Activated T-cell treated with anti-CD3 and anti-CD28 coated beads, Interleukin-2, amount 50 U/mL, for 72 hours (primary cell): Measurements from ENCODE around the gene ISCA1. TPM values are rescaled to one million over a fixed set of nuclear protein-coding genes. Genes with fewer than 3 reads are reported as not detected.
"Not testable (repeated sequence)": the region's sequence is repeated elsewhere in the genome, so short reads cannot be mapped to it uniquely, and the experiment has no call there.

Source experiments
- ATAC-seq, 2 donors: fragments of 150-1000 bp; cut with Tn5 transposase; replicated peaks in 1 of 2; 2 replicates each; pipeline ENCODE4 v1.10.0; 2021; ENCODE audit warnings: moderate library complexity in 2 of 2, mild to moderate bottlenecking in 1 of 2
- DNase-seq, 2 donors: peaks; one replicate each; pipeline ENCODE4 v3.0.0; 2021 to 2022; ENCODE audit warnings: mixed read lengths in 1 of 2
- H3K27ac Mint-ChIP-seq: one replicate; pipeline ENCODE4 v1.8.0; 2022; ENCODE audit warnings: mild to moderate bottlenecking, moderate library complexity, mixed read lengths
- H3K27me3 Mint-ChIP-seq: one replicate; pipeline ENCODE4 v1.8.0; 2022; ENCODE audit warnings: low read depth, mixed read lengths
- H3K36me3 Mint-ChIP-seq, 2 donors: one replicate each; pipeline ENCODE4 v1.8.0; 2022; ENCODE audit warnings: mixed read lengths in 2 of 2, mild to moderate bottlenecking in 1 of 2; ENCODE audit not compliant: insufficient read depth in 2 of 2
- H3K4me1 Mint-ChIP-seq: one replicate; pipeline ENCODE4 v1.8.0; 2022; ENCODE audit warnings: low read depth, mixed read lengths
- H3K4me3 Mint-ChIP-seq, 2 donors: one replicate each; pipeline ENCODE4 v1.8.0; 2022; ENCODE audit warnings: mild to moderate bottlenecking in 2 of 2, mixed read lengths in 2 of 2, moderate library complexity in 2 of 2
- H3K9me3 Mint-ChIP-seq, 2 donors: one replicate each; pipeline ENCODE4 v1.8.0; 2022; ENCODE audit warnings: mixed read lengths in 2 of 2
- total RNA-seq, 2 donors: library from RNA; stranded (reverse); gene quantifications; one replicate each; pipeline ENCODE4 v1.2.3, GENCODE V29; 2022

Gene ISCA1
- total RNA-seq, 2 donors from 2014 or later, result 21.7 to 24.1 TPM

GRCh38 chr9:86304236-86304730, 21.9 kb upstream of the ISCA1 start:
- peak overlapping the region; percentile 100 for H3K27ac Mint-ChIP-seq
- no peak for ATAC-seq
- H3K36me3 Mint-ChIP-seq, result peaks cover 10 to 39% of the 10 kb centered on the region in 2 donors
- no peaks in the 10 kb centered on the region for H3K27me3 Mint-ChIP-seq
- DNase-seq, result no peak
- peaks cover 36% of the 10 kb centered on the region for H3K4me1 Mint-ChIP-seq
- H3K9me3 Mint-ChIP-seq, result no peaks in the 10 kb centered on the region
- H3K4me3 Mint-ChIP-seq, result peak overlapping the region; percentile 49 to 72

DNA sequence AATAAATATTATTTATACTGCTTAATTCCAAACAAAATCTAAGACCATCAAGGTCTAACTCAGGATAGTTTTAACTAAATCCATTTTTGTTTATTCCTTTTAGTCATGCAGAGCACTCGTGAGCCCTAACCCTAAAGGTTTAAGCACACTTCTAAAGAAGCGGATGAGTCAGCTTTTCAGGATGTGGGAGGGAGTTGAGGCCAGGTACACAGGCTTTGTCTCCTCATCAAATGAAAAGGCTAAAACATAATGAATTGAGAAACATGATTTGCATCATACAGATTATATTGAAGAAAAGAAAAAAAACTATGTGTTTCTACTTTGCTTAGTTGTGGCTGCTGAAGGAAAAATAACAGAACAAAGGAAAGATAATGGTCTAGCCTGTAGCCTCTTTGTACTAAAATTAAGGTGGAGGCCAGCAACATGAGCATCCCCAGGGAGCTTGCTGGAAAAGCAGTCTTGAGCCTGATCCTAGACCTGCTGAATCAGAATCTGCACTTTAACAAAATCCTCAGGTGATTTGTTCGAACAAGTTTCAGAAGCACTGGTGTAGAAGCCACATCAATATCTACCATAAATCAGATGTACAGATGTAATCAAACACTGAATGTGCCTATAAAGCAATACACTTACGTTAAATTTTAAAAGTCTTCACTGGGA, 21.1 kb upstream of the ISCA1 start:
- Mint-ChIP-seq H3K36me3 (peaks cover 10 to 40% of the 10 kb centered on the region in 2 donors), H3K9me3 (no peaks in the 10 kb centered on the region), H3K27me3 (no peaks in the 10 kb centered on the region), H3K27ac (peak overlapping the region; percentile 100), H3K4me3 (peak overlapping the region; percentile 72 to 89), H3K4me1 (peaks cover 40% of the 10 kb centered on the region)
- ATAC-seq (peak; percentile 99 to 100), DNase-seq (peak; percentile 56 to 71)

DNA sequence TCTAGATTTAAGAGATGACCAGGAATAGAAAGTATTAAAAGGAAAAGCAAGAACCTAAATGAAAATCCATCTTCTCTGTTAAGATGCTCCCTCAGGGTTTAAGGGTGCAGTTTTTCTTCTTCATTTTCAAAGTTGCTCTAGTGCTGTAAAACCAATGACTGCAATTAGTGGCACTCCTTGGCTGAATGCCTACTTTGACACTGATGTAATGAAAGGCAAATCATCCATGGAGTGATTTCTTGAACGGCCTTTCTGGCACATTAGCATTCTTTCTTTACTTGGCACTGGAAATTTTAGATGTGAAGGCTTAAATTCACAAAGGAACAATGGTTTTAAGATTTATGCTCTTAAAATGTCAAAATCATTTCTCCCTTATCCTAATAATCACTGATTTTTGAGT, 19.3 kb upstream of the ISCA1 start:
- no peaks in the 10 kb centered on the region for H3K9me3 Mint-ChIP-seq
- ATAC-seq (no peak), DNase-seq (no peak)
- peak overlapping the region; percentile 90 for H3K27ac Mint-ChIP-seq
- peak overlapping the region in 1 of 2 donors; percentile 39 for H3K4me3 Mint-ChIP-seq
- H3K27me3 Mint-ChIP-seq, result no peaks in the 10 kb centered on the region
- peaks cover 40% of the 10 kb centered on the region for H3K4me1 Mint-ChIP-seq
- peaks cover 13 to 40% of the 10 kb centered on the region in 2 donors for H3K36me3 Mint-ChIP-seq

DNA sequence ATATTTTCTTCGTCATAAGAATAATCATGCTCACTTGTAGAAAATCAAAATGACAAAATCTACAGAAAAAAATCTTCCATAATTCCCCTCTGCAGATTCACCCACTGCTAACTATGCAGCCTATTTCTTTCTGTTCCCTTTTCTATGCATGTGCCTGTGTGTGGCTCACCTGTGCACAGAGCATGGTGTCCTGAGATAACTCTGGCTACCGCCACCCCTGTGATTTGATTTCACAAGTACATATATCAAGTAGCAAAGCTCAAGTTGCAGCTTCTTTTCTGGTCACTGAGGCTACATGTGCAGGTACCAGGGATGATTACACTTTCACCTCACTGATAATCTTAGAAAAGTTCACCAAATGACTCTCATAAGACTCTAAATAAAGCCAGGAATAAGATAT, 18.4 kb upstream of the ISCA1 start:
- H3K27ac Mint-ChIP-seq, result peak overlapping the region; percentile 87
- H3K4me1 Mint-ChIP-seq, result peaks cover 38% of the 10 kb centered on the region
- H3K36me3 Mint-ChIP-seq, result peaks cover 13 to 37% of the 10 kb centered on the region in 2 donors
- H3K27me3 Mint-ChIP-seq, result no peaks in the 10 kb centered on the region
- no peaks in the 10 kb centered on the region for H3K9me3 Mint-ChIP-seq
- DNase-seq (no peak), ATAC-seq (no peak)
- H3K4me3 Mint-ChIP-seq, result no peak overlapping the region

DNA sequence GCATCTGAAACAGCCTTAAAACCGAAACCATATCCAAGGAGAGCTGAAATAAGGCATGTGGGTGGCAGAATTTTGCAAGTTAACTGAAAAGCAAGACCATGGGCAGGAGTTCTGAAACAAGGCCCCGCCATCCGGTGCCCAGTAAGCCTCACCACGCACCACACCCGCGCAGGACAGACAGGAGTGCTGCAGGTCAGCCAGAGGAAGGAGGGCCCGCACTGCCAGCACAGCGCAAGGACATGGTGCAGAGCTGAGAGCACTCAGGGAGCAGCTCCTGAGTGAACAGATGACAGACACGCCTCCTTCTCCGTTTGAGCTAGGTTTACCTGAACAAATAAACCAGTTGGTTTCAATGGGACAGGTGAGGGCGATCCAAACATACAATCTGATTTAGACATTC, 16.5 kb upstream of the ISCA1 start:
- Mint-ChIP-seq H3K4me3 (no peak overlapping the region), H3K9me3 (no peaks in the 10 kb centered on the region), H3K4me1 (peaks cover 24% of the 10 kb centered on the region), H3K27me3 (no peaks in the 10 kb centered on the region), H3K27ac (peak overlapping the region; percentile 73), H3K36me3 (peaks cover 13 to 33% of the 10 kb centered on the region in 2 donors)
- ATAC-seq, result no peak
- no peak for DNase-seq

DNA sequence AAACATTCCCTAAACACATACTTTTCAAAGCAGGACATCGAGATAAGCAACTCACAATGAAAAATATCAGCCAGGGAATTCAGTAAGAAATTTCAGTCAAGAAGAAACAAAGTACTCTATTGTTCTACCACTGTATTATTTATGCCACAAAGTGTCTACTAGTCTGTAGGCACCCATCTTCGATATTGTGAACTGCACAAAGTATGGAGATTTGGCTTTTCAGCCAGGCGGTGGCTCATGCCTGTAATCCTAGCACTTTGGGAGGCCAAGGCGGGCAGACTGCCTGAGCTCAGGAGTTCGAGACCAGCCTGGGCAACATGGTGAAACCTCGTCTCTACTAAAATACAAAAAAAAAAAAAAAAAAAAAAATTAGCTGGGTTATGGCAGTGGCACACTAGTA, 8.0 kb upstream of the ISCA1 start:
- H3K36me3 Mint-ChIP-seq, H3K27ac Mint-ChIP-seq, H3K9me3 Mint-ChIP-seq, ATAC-seq, H3K27me3 Mint-ChIP-seq, DNase-seq, H3K4me3 Mint-ChIP-seq: not testable (repeated sequence)
- peaks cover 14% of the 10 kb centered on the region for H3K4me1 Mint-ChIP-seq

- peaks cover 12% of the 10 kb centered on the region for H3K4me1 Mint-ChIP-seq
- H3K27me3 Mint-ChIP-seq, result no peaks in the 10 kb centered on the region
- no peaks in the 10 kb centered on the region for H3K9me3 Mint-ChIP-seq
- peak overlapping the region; percentile 89 for H3K27ac Mint-ChIP-seq
- peaks cover 0 to 5% of the 10 kb centered on the region in 2 donors for H3K36me3 Mint-ChIP-seq
- H3K4me3 Mint-ChIP-seq, result no peak overlapping the region
- DNase-seq, result no peak
- ATAC-seq, result no peak
These were observed 6.3 kb upstream of the ISCA1 start for GRCh38 chr9:86288499-86289198.

DNA sequence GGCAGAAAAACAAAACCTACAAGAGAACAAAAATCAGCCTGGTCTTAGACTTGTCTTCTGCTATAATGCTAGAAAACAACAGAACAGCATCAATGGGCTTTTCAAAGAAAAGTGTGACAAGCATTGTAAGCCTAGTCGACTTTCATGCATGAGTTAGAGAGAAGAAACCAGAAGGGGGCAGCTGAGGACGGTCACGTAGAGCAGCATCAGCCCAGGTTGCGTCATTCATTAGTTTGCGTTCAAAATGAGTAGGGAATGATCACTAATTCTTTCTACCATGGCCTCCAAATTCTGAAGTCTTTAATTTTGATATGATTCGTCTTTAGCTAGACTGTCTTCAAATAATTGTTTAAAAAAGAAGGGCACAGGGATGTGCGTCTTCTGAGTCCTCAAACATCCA, 4.7 kb upstream of the ISCA1 start:
- Mint-ChIP-seq H3K27me3 (no peaks in the 10 kb centered on the region), H3K4me3 (no peak overlapping the region), H3K4me1 (peaks cover 22% of the 10 kb centered on the region), H3K9me3 (no peaks in the 10 kb centered on the region), H3K36me3 (peaks cover 0 to 5% of the 10 kb centered on the region in 2 donors), H3K27ac (no peak overlapping the region)
- ATAC-seq, result no peak
- no peak for DNase-seq

- peaks cover 0 to 5% of the 10 kb centered on the region in 2 donors for H3K36me3 Mint-ChIP-seq
- H3K4me1 Mint-ChIP-seq, result peaks cover 24% of the 10 kb centered on the region
- no peak overlapping the region for H3K4me3 Mint-ChIP-seq
- peak overlapping the region; percentile 24 for H3K27ac Mint-ChIP-seq
- no peak for DNase-seq
- H3K9me3 Mint-ChIP-seq, result no peaks in the 10 kb centered on the region
- ATAC-seq, result no peak
- no peaks in the 10 kb centered on the region for H3K27me3 Mint-ChIP-seq
These were observed 3.9 kb upstream of the ISCA1 start for GRCh38 chr9:86286278-86286677.

DNA sequence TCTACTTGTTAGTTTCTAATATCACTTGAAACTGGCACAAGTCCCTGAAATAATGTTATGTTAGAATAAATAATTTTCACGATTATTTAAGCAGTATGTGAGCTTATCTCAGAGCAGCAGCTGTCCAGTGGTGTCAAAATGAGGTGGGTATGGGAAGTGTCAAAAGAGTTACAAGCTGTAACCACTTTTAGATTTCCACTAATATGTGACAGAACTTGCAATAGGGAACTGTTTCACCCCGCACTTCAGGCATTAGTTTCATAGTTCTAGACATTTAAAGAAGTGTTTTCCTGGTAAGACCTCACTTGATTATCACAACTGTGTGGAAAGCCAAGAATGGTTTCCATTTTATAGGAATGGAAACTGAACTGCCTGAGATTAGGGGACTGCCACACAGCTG, 2.9 kb upstream of the ISCA1 start:
- Mint-ChIP-seq H3K4me3 (no peak overlapping the region), H3K27ac (peak overlapping the region; percentile 68), H3K36me3 (peaks cover 0 to 5% of the 10 kb centered on the region in 2 donors), H3K9me3 (no peaks in the 10 kb centered on the region), H3K4me1 (peaks cover 34% of the 10 kb centered on the region), H3K27me3 (no peaks in the 10 kb centered on the region)
- DNase-seq (no peak), ATAC-seq (no peak)

DNA sequence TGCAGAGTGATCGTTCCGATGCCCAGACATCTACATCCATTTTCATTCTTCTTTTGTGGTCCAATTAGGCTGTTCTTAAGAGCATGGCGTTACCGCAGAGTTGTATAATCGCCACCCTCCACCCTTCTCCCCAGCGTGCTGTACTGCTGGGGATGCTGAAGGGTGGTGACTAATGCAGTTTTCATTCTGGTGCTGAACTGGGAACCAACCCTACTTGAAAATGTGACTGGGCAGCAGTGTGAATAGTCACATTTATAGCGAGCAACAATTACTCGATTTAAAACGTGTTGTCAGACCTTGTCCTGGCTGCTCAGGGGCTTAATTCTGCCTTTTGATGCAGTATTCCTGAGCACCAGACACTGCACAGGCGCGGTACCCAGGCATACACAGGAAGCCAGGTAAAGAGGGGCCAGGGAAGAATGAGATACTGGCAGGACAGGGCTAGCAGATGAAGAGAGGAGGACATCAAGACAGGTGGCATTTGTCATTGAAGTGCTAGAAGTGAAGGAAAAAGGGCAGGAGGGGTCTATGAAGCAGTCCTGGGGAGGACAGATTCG, 719 bp upstream of the ISCA1 start:
- peaks cover 41% of the 10 kb centered on the region for H3K4me1 Mint-ChIP-seq
- ATAC-seq, result peak; percentile 57 to 65
- H3K27me3 Mint-ChIP-seq, result no peaks in the 10 kb centered on the region
- no peaks in the 10 kb centered on the region for H3K9me3 Mint-ChIP-seq
- peaks cover 0 to 5% of the 10 kb centered on the region in 2 donors for H3K36me3 Mint-ChIP-seq
- no peak for DNase-seq
- peak overlapping the region; percentile 95 for H3K27ac Mint-ChIP-seq
- peak overlapping the region; percentile 93 to 95 for H3K4me3 Mint-ChIP-seq

DNA sequence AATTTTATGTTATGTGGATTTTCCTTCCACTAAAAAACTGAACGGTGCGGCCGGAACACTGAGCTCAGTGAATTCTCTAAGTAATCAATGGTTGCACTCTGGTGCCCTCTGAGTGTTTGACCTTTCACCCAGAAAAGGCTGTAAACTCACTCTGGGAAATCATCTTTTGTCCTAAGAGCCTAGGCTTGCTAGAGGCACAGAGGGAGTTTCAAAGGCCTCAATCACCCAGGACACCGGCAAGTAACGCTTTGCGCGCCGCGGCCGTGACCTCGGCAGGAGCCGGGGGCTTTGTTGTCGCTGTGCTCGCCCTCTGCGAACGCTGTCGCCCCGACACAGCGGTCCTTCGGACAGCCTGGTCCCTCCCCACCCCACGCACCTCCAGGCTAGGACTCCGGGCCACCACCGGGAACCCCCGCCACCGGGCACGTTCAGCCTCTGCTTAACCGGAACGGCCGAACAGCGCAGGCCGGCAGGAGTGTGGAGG, 703 bp downstream of the ISCA1 start:
- ATAC-seq (no peak), DNase-seq (no peak)
- peaks cover 45% of the 10 kb centered on the region for H3K4me1 Mint-ChIP-seq
- H3K9me3 Mint-ChIP-seq, result no peaks in the 10 kb centered on the region
- H3K27ac Mint-ChIP-seq, result peak overlapping the region; percentile 46
- no peaks in the 10 kb centered on the region for H3K27me3 Mint-ChIP-seq
- H3K4me3 Mint-ChIP-seq, result peak overlapping the region; percentile 93 to 95
- H3K36me3 Mint-ChIP-seq, result peaks cover 0 to 6% of the 10 kb centered on the region in 2 donors

- H3K27ac Mint-ChIP-seq, result peak overlapping the region; percentile 46
These were observed 1.8 kb downstream of the ISCA1 start for GRCh38 chr9:86280580-86280979.

More at GRCh38 chr9:86280580-86280979, 1.8 kb downstream of the ISCA1 start:
- Mint-ChIP-seq H3K4me3 (peak overlapping the region; percentile 93 to 95), H3K4me1 (peaks cover 45% of the 10 kb centered on the region), H3K36me3 (peaks cover 0 to 6% of the 10 kb centered on the region in 2 donors), H3K9me3 (no peaks in the 10 kb centered on the region), H3K27me3 (no peaks in the 10 kb centered on the region)
- ATAC-seq (no peak), DNase-seq (no peak)
